Keratinocyte (primary cell): ENCODE results near the gene COA7. TPM values are rescaled to one million over a fixed set of nuclear protein-coding genes. Genes with fewer than 3 reads are reported as not detected.

Experiments used
- DNase-seq: peaks from one replicate; pipeline ENCODE4 v3.0.0-alpha.2; 2011; ENCODE audit warnings: low read depth, missing footprints, low spot score
- FAIRE-seq: peaks from 2 replicates; lab custom pipeline; 2011; peaks lifted over from hg19 to GRCh38; lab: Jason Lieb, UNC
- H2AFZ ChIP-seq: 2 replicates; pipeline ENCODE4 v1.6.0; 2012; ENCODE audit warnings: low read length, control low read depth, inconsistent platforms; ENCODE audit not compliant: control insufficient read depth
- H3K27ac ChIP-seq: 2 replicates; pipeline ENCODE4 v1.5.1; 2011; ENCODE audit warnings: low read length; ENCODE audit not compliant: control insufficient read depth, insufficient read depth
- H3K27me3 ChIP-seq: 3 replicates; pipeline ENCODE4 v1.6.0; 2011; ENCODE audit warnings: low read length; ENCODE audit not compliant: control insufficient read depth, insufficient read depth; ENCODE audit errors: extremely low read depth
- H3K36me3 ChIP-seq, 2 experiments: 2 replicates in 1 of 2; 3 replicates in 1 of 2; pipeline ENCODE4 v1.5.1; 2011; ENCODE audit warnings: low read length in 2 of 2, mild to moderate bottlenecking in 1 of 2; ENCODE audit not compliant: control insufficient read depth in 2 of 2, insufficient read depth in 2 of 2; ENCODE audit errors: extremely low read depth in 1 of 2
- H3K4me1 ChIP-seq: 3 replicates; pipeline ENCODE4 v1.5.1; 2011; ENCODE audit warnings: low read length; ENCODE audit not compliant: control insufficient read depth, insufficient read depth; ENCODE audit errors: extremely low read depth
- H3K4me2 ChIP-seq: 3 replicates; pipeline ENCODE4 v1.6.0; 2011; ENCODE audit warnings: low read depth, low read length; ENCODE audit not compliant: control insufficient read depth, insufficient read depth; ENCODE audit errors: extremely low read depth
- H3K4me3 ChIP-seq, 3 experiments: fragments of 200-600 bp in 1 of 3; sonication (generic) in 1 of 3; 2 replicates in 2 of 3; 3 replicates in 1 of 3; pipeline ENCODE4 v1.5.1; 2011 to 2016; ENCODE audit warnings: low read length in 3 of 3, mild to moderate bottlenecking in 3 of 3, control low read depth in 2 of 3, inconsistent platforms in 1 of 3, low read depth in 1 of 3, mixed read lengths in 1 of 3, mixed run types in 1 of 3, moderate library complexity in 1 of 3; ENCODE audit not compliant: control insufficient read depth in 2 of 3, insufficient read depth in 2 of 3; ENCODE audit errors: extremely low read depth in 1 of 3
- H3K79me2 ChIP-seq: 2 replicates; pipeline ENCODE4 v1.6.0; 2012; ENCODE audit warnings: low read length; ENCODE audit not compliant: control insufficient read depth, insufficient read depth
- H3K9ac ChIP-seq: 3 replicates; pipeline ENCODE4 v1.6.0; 2011; ENCODE audit warnings: low read length; ENCODE audit not compliant: control insufficient read depth, insufficient read depth; ENCODE audit errors: extremely low read depth
- H3K9me1 ChIP-seq: 3 replicates; pipeline ENCODE4 v1.6.0; 2011; ENCODE audit warnings: low read length; ENCODE audit not compliant: control insufficient read depth, insufficient read depth; ENCODE audit errors: extremely low read depth
- H3K9me3 ChIP-seq: 2 replicates; pipeline ENCODE4 v1.5.1; 2012; ENCODE audit warnings: low read depth, low read length; ENCODE audit not compliant: control insufficient read depth
- H4K20me1 ChIP-seq: 3 replicates; pipeline ENCODE4 v1.6.0; 2011; ENCODE audit warnings: low read length; ENCODE audit not compliant: control insufficient read depth, insufficient read depth; ENCODE audit errors: extremely low read depth
- EZH2 ChIP-seq: IDR thresholded peaks from one replicate; pipeline ENCODE4 v1.6.1; 2012; ENCODE audit warnings: inconsistent platforms, mild to moderate bottlenecking, low read length, moderate library complexity
- dilution Hi-C: fragments of 300-500 bp; cut with MboI; formaldehyde crosslinking; loops from one replicate; pipeline ENCODE4 v1.7.0; 2020; ENCODE audit warnings: low sequenced_read_pairs; ENCODE audit not compliant: extremely low pct_ligation_motif_present
- polyA plus RNA-seq, 5 experiments: library from polyadenylated mRNA; depleted of rRNA in 3 of 5; stranded (reverse) in 3 of 5; stranded (forward) in 1 of 5; unstranded in 1 of 5; fragments of >200 nt; gene quantifications; 1 replicate in 1 of 5; 2 replicates in 3 of 5; 3 replicates in 1 of 5; pipeline versions ENCODE4 v1.2.1 to v1.2.3, GENCODE V29; 2011 to 2012; ENCODE audit warnings: missing spikeins in 2 of 5, low read depth in 1 of 5, low replicate concordance in 1 of 5
- TF ChIP-seq, protein P1 (sequence below), 3 experiments: IDR thresholded peaks in 1 of 3; conservative IDR thresholded peaks in 1 of 3; optimal IDR thresholded peaks in 1 of 3; 2 replicates in 2 of 3; 3 replicates in 1 of 3; pipeline versions ENCODE3 to v1.5.1; 2011; ENCODE audit warnings: low read length in 3 of 3, mild to moderate bottlenecking in 3 of 3, moderate library complexity in 2 of 3, control low read depth in 1 of 3, inconsistent platforms in 1 of 3; ENCODE audit not compliant: insufficient read depth in 2 of 3; ENCODE audit errors: extremely low read depth in 1 of 3

COA7 gene
- polyA plus RNA-seq, 1 donor (not counting 4 experiments of a cell fraction or from before 2014, with no cell fraction given): 23.5 TPM

DNA sequence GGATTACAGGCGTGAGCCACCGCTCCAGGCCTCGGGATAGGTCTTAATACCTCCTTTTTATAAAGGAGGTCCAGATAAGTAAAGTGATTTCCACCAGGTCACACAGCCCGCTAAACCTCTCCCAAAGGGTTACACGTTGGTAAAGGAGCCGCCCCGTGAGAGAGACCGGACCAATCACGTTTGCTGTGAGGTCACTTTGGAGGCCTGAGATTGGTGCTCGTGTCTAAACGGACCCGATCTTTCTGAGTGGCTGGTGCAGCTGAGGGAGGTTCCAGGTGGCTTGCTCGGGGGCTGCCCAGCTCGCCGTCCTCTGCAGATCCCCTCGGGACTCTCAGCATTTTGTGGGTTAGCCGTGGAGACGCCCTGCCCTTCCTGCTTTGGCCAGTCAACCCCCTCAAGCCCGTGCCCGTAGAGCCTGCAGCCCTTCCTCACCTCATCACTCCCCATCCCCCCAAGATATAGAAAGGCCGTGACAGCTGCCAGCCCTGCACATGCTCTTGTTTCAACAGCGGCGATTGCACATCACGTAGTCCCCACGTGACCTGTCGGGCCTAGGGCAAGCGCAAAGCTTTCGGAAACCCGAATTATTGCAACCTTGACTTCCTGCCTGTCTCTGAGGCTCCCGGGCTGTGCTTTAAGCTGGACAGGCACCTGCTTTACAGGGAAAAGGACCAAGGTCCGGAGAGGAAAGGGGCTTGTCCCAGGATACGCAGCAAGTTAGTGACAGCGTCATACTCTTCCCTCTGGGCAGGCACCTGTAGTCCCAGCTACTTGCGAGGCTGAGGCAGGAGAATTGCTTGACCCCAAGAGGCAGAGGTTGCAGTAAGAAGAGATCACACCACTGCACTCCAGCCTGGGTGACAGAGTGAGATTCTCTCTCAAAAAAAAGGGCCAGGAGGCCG lies 5.0 kb upstream of the COA7 start:
- no peak for TF ChIP-seq EZH2
- TF ChIP-seq, protein P1, sequence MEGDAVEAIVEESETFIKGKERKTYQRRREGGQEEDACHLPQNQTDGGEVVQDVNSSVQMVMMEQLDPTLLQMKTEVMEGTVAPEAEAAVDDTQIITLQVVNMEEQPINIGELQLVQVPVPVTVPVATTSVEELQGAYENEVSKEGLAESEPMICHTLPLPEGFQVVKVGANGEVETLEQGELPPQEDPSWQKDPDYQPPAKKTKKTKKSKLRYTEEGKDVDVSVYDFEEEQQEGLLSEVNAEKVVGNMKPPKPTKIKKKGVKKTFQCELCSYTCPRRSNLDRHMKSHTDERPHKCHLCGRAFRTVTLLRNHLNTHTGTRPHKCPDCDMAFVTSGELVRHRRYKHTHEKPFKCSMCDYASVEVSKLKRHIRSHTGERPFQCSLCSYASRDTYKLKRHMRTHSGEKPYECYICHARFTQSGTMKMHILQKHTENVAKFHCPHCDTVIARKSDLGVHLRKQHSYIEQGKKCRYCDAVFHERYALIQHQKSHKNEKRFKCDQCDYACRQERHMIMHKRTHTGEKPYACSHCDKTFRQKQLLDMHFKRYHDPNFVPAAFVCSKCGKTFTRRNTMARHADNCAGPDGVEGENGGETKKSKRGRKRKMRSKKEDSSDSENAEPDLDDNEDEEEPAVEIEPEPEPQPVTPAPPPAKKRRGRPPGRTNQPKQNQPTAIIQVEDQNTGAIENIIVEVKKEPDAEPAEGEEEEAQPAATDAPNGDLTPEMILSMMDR (optimal IDR thresholded peaks at IDR 0.05 in 1 of 3, IDR thresholded peaks at IDR 0.05 in 1 of 3, conservative IDR thresholded peaks at IDR 0.05 in 1 of 3; ENCODE audit: extremely low read depth in 1 of 3, insufficient read depth in 2 of 3, low read length in 3 of 3): no peak
- Histone ChIP-seq H3K79me2 (no peaks in the 10 kb centered on the region), H3K9me3 (no peaks in the 10 kb centered on the region), H3K36me3 (no peaks in the 10 kb centered on the region), H3K27me3 (no peaks in the 10 kb centered on the region), H3K27ac (peak overlapping the region; percentile 52), H4K20me1 (no peaks in the 10 kb centered on the region), H2AFZ (peak overlapping the region; percentile 98), H3K9me1 (no peaks in the 10 kb centered on the region), H3K4me3 (peak overlapping the region; percentile 48 to 76 (median 62)), H3K4me2 (peak overlapping the region; percentile 88), H3K4me1 (peaks cover 13% of the 10 kb centered on the region), H3K9ac (peak overlapping the region; percentile 64)
- DNase-seq (peak; percentile 62), FAIRE-seq (peak; percentile 32)
- dilution Hi-C loops: no loop called here

DNA sequence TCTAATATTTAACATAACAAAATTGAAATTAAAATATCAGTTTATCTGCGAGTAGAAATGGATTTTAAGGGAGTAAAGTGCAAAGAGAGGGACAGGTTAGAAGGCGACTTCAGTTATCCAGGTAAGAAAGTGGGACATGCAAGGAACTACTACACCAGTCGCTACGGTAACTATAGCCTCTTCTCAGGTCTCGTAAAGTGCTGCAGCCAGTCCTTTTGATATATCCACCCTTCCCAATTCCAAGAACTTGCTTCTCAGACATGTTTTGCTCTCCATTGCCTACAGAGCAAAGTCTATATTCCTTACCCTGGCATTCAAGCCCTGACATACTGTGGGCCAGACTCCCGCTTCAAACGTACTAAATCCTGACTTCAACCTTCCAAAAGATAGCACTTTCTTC lies 2.5 kb downstream of the COA7 start:
- H4K20me1 ChIP-seq: no peaks in the 10 kb centered on the region
- H3K27me3 ChIP-seq: no peaks in the 10 kb centered on the region
- no peaks in the 10 kb centered on the region for H3K9me1 ChIP-seq
- no peak overlapping the region for H3K4me2 ChIP-seq
- no peak for FAIRE-seq
- no peak overlapping the region for H2AFZ ChIP-seq
- no peak overlapping the region for H3K9ac ChIP-seq
- dilution Hi-C loops: no loop called here
- peaks cover 9 to 15% of the 10 kb centered on the region in 2 experiments for H3K36me3 ChIP-seq
- no peak overlapping the region for H3K4me3 ChIP-seq
- no peak for DNase-seq
- no peak overlapping the region for H3K27ac ChIP-seq
- H3K9me3 ChIP-seq: no peaks in the 10 kb centered on the region
- H3K79me2 ChIP-seq: peaks cover 54% of the 10 kb centered on the region
- peaks cover 10% of the 10 kb centered on the region for H3K4me1 ChIP-seq
- TF ChIP-seq EZH2: no peak
- TF ChIP-seq, protein P1 (optimal IDR thresholded peaks at IDR 0.05 in 1 of 3, IDR thresholded peaks at IDR 0.05 in 1 of 3, conservative IDR thresholded peaks at IDR 0.05 in 1 of 3; ENCODE audit: extremely low read depth in 1 of 3, insufficient read depth in 2 of 3, low read length in 3 of 3): no peak
